IMR-90 (cell line): ENCODE data around the gene RARB. TPM values are rescaled to one million over a fixed set of nuclear protein-coding genes. Genes with fewer than 3 reads are reported as not detected.

Experiments used
- ATAC-seq: fragments of 200-7000 bp; cut with Tn5 transposase; 2 replicates; pipeline ENCODE4 v1.9.1; 2020; ENCODE audit warnings: low read depth, mild to moderate bottlenecking, moderate library complexity
- BruUV-seq: library from RNA; stranded (reverse); fragments of 400-500 nt; replicated peaks from 2 replicates; lab custom pipeline; 2021; lab: Mats Ljungman, UMichigan
- CTCF ChIA-PET: fragments of 300-600 bp; formaldehyde crosslinking; extraction: SDS; loops from one replicate; lab custom pipeline; 2021; ENCODE audit warnings: antibody characterized with exemption; lab: Yijun Ruan, JAX
- POLR2A ChIA-PET: fragments of 300-600 bp; sonication (Branson Sonifier 250); formaldehyde crosslinking; loops from one replicate; lab custom pipeline; 2022; ENCODE audit warnings: antibody characterized with exemption; ENCODE audit not compliant: unreplicated experiment; lab: Charles Lee
- DNase-seq: peaks from one replicate; pipeline ENCODE4 v3.0.0; 2013
- H2AFZ ChIP-seq: replicated peaks from 2 replicates; pipeline ENCODE3; 2013; ENCODE audit warnings: low read length, mild to moderate bottlenecking; ENCODE audit not compliant: poor library complexity
- H2AK5ac ChIP-seq: 2 replicates; pipeline ENCODE4 v1.6.1; 2013; ENCODE audit warnings: low read depth, low read length, inconsistent platforms
- H2AK9ac ChIP-seq: replicated peaks from 2 replicates; pipeline ENCODE3; 2013; ENCODE audit warnings: mild to moderate bottlenecking, low read depth, low read length, moderate library complexity; ENCODE audit not compliant: poor library complexity
- H2BK120ac ChIP-seq: 2 replicates; pipeline ENCODE4 v1.6.1; 2013; ENCODE audit warnings: low read depth, low read length, inconsistent platforms
- H2BK15ac ChIP-seq: 3 replicates; pipeline ENCODE4 v1.6.1; 2013; ENCODE audit warnings: low read depth, low read length, inconsistent platforms
- H2BK20ac ChIP-seq: 2 replicates; pipeline ENCODE4 v1.6.1; 2013; ENCODE audit warnings: low read depth, mild to moderate bottlenecking, inconsistent platforms, low read length, moderate library complexity
- H2BK5ac ChIP-seq: 2 replicates; pipeline ENCODE4 v1.6.1; 2013; ENCODE audit warnings: mild to moderate bottlenecking, low read depth, low read length, inconsistent platforms; ENCODE audit not compliant: poor library complexity, severe bottlenecking
- H3K14ac ChIP-seq: replicated peaks from 2 replicates; pipeline ENCODE4 v1.6.1; 2013; ENCODE audit warnings: low read depth, low read length, inconsistent platforms
- H3K18ac ChIP-seq: 2 replicates; pipeline ENCODE4 v1.6.1; 2013; ENCODE audit warnings: low read depth, low read length, control low read depth
- H3K23ac ChIP-seq: 2 replicates; pipeline ENCODE4 v1.6.1; 2013; ENCODE audit warnings: low read depth, low read length, inconsistent platforms
- H3K27ac ChIP-seq: 2 replicates; pipeline ENCODE4 v1.5.1; 2013; ENCODE audit warnings: mild to moderate bottlenecking, control low read depth, low read length; ENCODE audit not compliant: insufficient read depth
- H3K27me3 ChIP-seq: 2 replicates; pipeline ENCODE4 v1.6.1; 2013; ENCODE audit warnings: low read length; ENCODE audit not compliant: control insufficient read depth, insufficient read depth
- H3K36me3 ChIP-seq: 2 replicates; pipeline ENCODE4 v1.6.1; 2013; ENCODE audit warnings: low read length, mixed read lengths; ENCODE audit not compliant: control insufficient read depth, insufficient read depth
- H3K4ac ChIP-seq: 2 replicates; pipeline ENCODE4 v1.6.1; 2013; ENCODE audit warnings: low read depth, low read length, inconsistent platforms
- H3K4me1 ChIP-seq: 2 replicates; pipeline ENCODE4 v1.6.1; 2013; ENCODE audit warnings: low read length, mixed read lengths; ENCODE audit not compliant: control insufficient read depth, insufficient read depth
- H3K4me2 ChIP-seq: 2 replicates; pipeline ENCODE4 v1.6.1; 2013; ENCODE audit warnings: low read depth, mild to moderate bottlenecking, control low read depth, low read length, moderate library complexity
- H3K4me3 ChIP-seq: 2 replicates; pipeline ENCODE4 v1.5.1; 2013; ENCODE audit warnings: low read depth, mild to moderate bottlenecking, control low read depth, low read length, moderate library complexity; ENCODE audit not compliant: insufficient read depth
- H3K56ac ChIP-seq: 2 replicates; pipeline ENCODE4 v1.6.1; 2013; ENCODE audit warnings: low read length, inconsistent platforms; ENCODE audit not compliant: insufficient read depth; ENCODE audit errors: extremely low read depth
- H3K79me1 ChIP-seq, 2 experiments: 2 replicates each; pipeline ENCODE4 v1.6.1; 2013; ENCODE audit warnings: low read length in 2 of 2, inconsistent platforms in 1 of 2, low read depth in 1 of 2
- H3K9ac ChIP-seq: 2 replicates; pipeline ENCODE4 v1.6.1; 2013; ENCODE audit warnings: low read depth, low read length, control low read depth
- H3K9me1 ChIP-seq: 2 replicates; pipeline ENCODE4 v1.6.1; 2013; ENCODE audit warnings: low read length, inconsistent platforms; ENCODE audit not compliant: insufficient read depth
- H3K9me3 ChIP-seq: 2 replicates; pipeline ENCODE4 v1.6.1; 2013; ENCODE audit warnings: low read length; ENCODE audit not compliant: control insufficient read depth, insufficient read depth
- H4K20me1 ChIP-seq: 2 replicates; pipeline ENCODE4 v1.6.1; 2013; ENCODE audit warnings: low read length, inconsistent platforms; ENCODE audit not compliant: insufficient read depth
- H4K5ac ChIP-seq: 2 replicates; pipeline ENCODE4 v1.6.1; 2013; ENCODE audit warnings: mild to moderate bottlenecking, low read depth, low read length, control low read depth
- H4K8ac ChIP-seq, 2 experiments: 2 replicates each; pipeline ENCODE4 v1.6.1; 2013; ENCODE audit warnings: low read depth in 2 of 2, low read length in 2 of 2, control low read depth in 1 of 2, inconsistent platforms in 1 of 2
- H4K91ac ChIP-seq: 2 replicates; pipeline ENCODE4 v1.6.1; 2013; ENCODE audit warnings: low read depth, low read length, inconsistent platforms; ENCODE audit not compliant: insufficient read depth
- RCOR1 ChIP-seq: IDR thresholded peaks from 2 replicates; pipeline ENCODE4 v1.6.1; 2012; ENCODE audit warnings: mild to moderate bottlenecking, low read length, improper control_type of control experiment; ENCODE audit not compliant: insufficient replicate concordance
- RFX5 ChIP-seq: IDR thresholded peaks from 2 replicates; pipeline ENCODE4 v1.8.0; 2012; ENCODE audit warnings: low read depth, mild to moderate bottlenecking, low read length, moderate library complexity
- WGBS, 2 experiments: methylation state at CpG; one replicate each; pipeline versions ENCODE4 v1.1.5 to v1.1.7; 2013; ENCODE audit warnings: missing lambda C conversion rate in 2 of 2; ENCODE audit not compliant: insufficient read length in 1 of 2; ENCODE audit errors: extremely low coverage in 2 of 2; 5-methylcytosine and 5-hydroxymethylcytosine counted together
- dilution Hi-C: fragments of 300-500 bp; cut with HindIII; formaldehyde crosslinking; loops from one replicate; pipeline ENCODE4 v1.14.3; 2018; ENCODE audit warnings: low sequenced_read_pairs; ENCODE audit not compliant: unreplicated experiment
- in situ Hi-C: fragments of 300-500 bp; cut with MboI; formaldehyde crosslinking; loops from 3 replicates; pipeline ENCODE4 v1.14.3; 2019; ENCODE audit warnings: low sequenced_read_pairs, inconsistent platforms, mixed read lengths
- intact Hi-C: fragments of 100-400 bp; cut with micrococcal nuclease; formaldehyde crosslinking; loops from 2 replicates; pipeline ENCODE4 v1.10.0; 2022
- polyA plus RNA-seq, 3 experiments: library from polyadenylated mRNA; depleted of rRNA; stranded (reverse); fragments of >200 nt; gene quantifications; 2 replicates each; pipeline ENCODE4 v1.2.3, GENCODE V29; 2012; ENCODE audit warnings: low replicate concordance in 1 of 3
- total RNA-seq: library from RNA; depleted of rRNA; stranded (reverse); fragments of >200 nt; gene quantifications from 2 replicates; pipeline ENCODE4 v1.2.3, GENCODE V29; 2012

The RARB gene
- total and polyA plus RNA-seq, 2 of the 4 experiments (the other 2 are of a cell fraction), result 0.53 to 1.4 TPM

DNA sequence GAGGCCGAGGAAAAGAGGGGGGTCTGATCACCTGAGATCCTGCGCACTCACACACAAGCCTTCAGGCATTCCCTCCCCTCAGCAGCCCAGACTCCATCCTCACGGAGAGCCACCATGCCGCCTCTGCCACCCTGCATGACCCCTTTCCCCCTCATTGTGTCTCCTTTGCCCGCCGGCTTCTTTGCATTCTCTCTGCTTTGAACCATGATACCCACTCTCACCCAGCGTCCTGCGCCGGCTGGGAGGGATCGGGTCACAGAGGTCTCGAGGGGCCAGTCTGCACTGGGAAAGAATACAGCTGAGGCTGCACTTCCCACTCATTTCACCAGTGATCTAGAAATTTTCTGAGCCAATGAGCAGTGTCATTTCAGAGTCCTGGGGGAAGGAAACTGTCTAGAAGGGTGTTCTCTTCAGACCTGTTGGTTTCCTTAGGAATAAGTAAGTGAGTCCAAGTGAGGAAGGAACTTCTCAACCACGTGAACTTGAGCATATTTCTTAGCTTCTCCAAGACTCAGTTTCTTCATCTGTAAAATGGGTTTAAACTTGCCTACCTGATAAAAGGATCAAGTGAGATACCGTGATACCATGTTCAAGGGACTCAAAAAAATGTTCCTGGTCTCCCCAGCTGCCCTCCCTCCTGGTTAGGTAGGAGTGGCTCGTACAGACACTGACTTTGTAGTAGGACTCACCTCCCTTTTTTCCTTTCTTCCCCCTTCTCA, 139.9 kb downstream of the RARB start:
- CTCF ChIA-PET, result interaction anchor here (0.6 kb wide), 1 partner anchor 203 kb away, joined by 5 read pairs; no protein-coding TSS in a partner anchor

More for the DNA sequence above, 139.9 kb downstream of the RARB start:
- Histone ChIP-seq H4K91ac (no peak overlapping the region), H2AK5ac (no peak overlapping the region), H3K18ac (no peak overlapping the region), H4K5ac (no peak overlapping the region), H2BK20ac (no peak overlapping the region), H3K9me3 (no peaks in the 10 kb centered on the region), H3K4me2 (no peak overlapping the region), H2BK15ac (no peak overlapping the region), H3K14ac (no peak overlapping the region), H3K36me3 (no peaks in the 10 kb centered on the region), H3K4me1 (peaks cover 3% of the 10 kb centered on the region; the same call in 1 of the 2 replicates), H3K4ac (no peak overlapping the region), H3K56ac (no peak overlapping the region), H2BK120ac (no peak overlapping the region), H3K79me1 (no peaks in the 10 kb centered on the region), H4K8ac (no peak overlapping the region), H3K23ac (no peak overlapping the region), H4K20me1 (no peaks in the 10 kb centered on the region), H3K27me3 (no peaks in the 10 kb centered on the region), H3K9ac (no peak overlapping the region), H3K4me3 (no peak overlapping the region), H2AFZ (no peak overlapping the region), H3K9me1 (peaks cover 4% of the 10 kb centered on the region; the same call in 1 of the 2 replicates), H3K27ac (no peak overlapping the region), H2AK9ac (no peak overlapping the region), H2BK5ac (no peak overlapping the region)
- ATAC-seq (no peak), DNase-seq (no peak)
- 100% methylated on average over 2 of the region's 14 CpGs; no CpG with 5 or more reads in 1 of the 2 experiments for WGBS, 2 experiments
- TF ChIP-seq RCOR1 (no peak), RFX5 (no peak)
- in situ Hi-C loops, result no loop called here
- no TSS peak for BruUV-seq
- intact Hi-C loops, result no loop called here
- dilution Hi-C loops, result no loop called here
- POLR2A ChIA-PET, result no interaction called here
